NCI-H774 (cell line): Measurements from ENCODE around the gene CALU.

ENCODE experiments used
- DNase-seq: peaks from one replicate; lab custom pipeline; 2025; lab: John Stamatoyannopoulos, UW

Gene CALU

DNA sequence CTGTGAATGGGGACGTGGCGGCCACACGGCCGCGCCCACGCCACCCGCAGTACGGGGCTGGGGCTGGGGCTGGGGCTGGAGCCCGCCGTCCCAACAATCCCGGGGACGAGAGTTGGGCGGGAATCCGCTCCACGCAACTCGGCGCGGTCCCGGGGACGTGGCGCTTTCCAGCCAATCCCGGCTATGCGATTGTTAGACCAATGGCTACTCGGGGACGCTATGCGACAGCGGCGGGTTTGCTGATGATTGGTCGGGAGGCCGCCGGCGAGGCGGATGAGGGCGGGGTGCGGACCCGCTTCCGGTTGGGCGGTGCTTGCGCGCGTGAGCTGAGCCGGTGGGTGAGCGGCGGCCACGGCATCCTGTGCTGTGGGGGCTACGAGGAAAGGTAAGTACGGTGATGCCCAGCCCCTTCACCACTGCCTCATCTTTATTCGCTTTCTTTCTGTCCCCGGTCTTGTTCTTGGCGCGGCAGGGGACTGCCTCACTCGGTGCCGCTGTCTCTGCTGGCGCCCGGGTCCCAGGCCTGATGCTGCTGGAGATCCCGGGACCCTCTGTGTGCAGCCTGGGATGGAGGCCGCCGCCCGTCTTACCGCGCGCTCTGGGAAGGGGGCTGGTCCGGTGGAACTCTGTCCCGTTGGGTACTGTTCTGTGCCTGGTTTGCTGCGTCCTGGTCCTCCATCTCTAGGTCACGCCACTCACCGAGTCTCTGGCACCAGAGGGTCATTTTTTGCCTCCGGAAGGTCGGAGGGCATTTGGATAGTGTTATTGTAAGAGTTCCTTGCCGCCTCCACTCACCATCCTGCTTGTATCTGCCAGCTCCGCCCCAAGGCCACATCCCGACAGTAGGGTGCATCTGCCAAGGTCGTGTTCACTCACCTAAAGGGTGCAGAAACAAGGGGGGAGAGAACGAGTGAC is at the start of gene CALU:
Gene CALU, plus strand, starts transcription at position 312 of the 915 bp plus-strand sequence. CDS start 9,225 bp downstream, outside the sequence.
- peak; percentile 95 for DNase-seq

DNA sequence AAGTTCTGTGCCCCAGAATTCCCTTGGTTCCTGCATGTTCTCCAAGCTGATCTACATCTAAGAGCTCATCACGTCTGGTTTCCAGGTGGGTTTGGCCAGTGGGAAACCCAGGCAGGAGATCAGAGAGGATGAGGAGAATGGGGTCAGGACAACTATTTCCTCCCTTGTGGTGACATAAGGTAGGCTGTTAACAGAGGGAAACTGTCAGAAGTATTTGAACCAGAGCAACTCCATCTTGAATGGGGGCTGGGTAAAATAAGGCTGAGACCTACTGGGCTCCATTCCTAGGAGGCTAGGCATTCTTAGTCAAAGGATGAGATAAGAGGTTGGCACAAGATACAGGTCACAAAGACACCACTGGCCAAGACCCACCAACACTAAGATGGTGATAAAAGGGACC is 47.9 kb upstream of the CALU start:
- no peak for DNase-seq

- no peak for DNase-seq
Observed at GRCh38 chr7:128692623-128693270, 46.4 kb upstream of the CALU start.

- no peak for DNase-seq
Observed at GRCh38 chr7:128693373-128694015, 45.7 kb upstream of the CALU start.

- no peak for DNase-seq
Observed at GRCh38 chr7:128694738-128695137, 44.4 kb upstream of the CALU start.

DNA sequence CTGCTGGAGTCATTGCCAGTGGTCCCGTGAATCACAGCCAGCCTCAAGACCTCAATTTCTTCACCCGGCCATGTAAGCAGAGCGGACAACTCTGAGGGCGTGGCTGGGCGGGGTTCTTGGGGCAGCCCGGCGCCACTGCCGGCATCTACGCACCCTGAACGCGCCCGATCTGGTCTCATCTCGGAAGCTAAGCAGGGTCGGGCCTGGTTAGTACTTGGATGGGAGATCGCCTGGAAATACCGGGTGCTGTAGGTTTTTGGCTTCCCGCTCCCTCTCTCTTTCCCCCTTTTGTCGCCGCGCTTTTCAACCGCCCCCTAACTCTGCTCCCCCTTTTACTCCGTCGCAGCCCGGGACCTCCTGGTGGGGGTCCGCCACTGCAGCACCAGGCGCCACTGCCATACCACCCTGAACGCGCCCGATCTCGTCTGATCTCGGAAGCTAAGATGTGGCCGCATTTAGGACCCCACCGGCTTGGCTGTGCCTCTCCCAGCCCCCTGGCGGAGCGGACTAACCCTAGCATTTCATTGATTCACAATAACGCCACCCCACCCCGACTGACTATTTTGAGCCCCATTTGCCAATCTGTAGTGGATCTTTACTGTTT is 41.8 kb upstream of the CALU start:
- no peak for DNase-seq

- no peak for DNase-seq
Observed at GRCh38 chr7:128699196-128699712, 39.9 kb upstream of the CALU start.

- no peak for DNase-seq
Observed at GRCh38 chr7:128699895-128700294, 39.3 kb upstream of the CALU start.

DNA sequence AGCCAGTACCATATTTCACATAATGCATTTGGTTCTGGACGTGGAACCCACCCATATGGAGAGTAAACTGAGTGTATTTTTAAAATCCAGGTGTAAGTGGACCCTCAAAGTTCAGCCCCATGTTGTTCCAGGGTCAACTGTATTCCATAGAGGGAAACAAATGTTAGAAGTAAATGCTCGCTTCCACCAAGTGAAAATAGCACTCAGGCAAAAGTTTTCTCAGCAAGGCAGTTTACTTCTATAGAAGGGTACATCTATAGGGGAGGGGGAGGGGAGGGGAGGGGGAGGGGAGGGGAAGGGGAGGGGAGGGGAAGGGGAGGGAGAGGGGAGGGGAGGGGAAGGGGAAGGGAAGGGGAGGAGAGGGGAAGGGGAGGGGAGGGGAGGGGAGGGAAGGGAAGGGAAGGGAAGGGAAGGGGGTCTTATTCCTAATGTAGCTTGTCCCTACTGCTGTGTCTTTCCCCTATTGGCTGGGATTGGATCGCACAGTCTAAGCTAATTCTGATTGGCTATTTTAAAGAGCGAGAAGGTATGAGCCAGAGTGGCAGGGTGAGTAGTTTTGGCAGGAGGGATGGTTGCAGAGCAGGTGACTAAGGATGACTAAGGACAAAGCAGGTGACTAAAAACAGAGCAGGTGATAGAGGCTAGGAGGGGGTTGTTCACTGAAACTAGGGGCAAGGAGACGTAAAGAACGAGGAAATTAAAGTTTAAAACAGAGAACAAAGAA is 37.9 kb upstream of the CALU start:
- DNase-seq = no peak

- DNase-seq = no peak
Observed at GRCh38 chr7:128703609-128704241, 35.4 kb upstream of the CALU start.

GRCh38 chr7:128705891-128706333 is 33.2 kb upstream of the CALU start:
- DNase-seq = no peak

- no peak for DNase-seq
Observed at GRCh38 chr7:128707752-128708151, 31.4 kb upstream of the CALU start.

GRCh38 chr7:128708235-128708634 is 30.9 kb upstream of the CALU start:
- no peak for DNase-seq

- no peak for DNase-seq
Observed at GRCh38 chr7:128708824-128709223, 30.3 kb upstream of the CALU start.

GRCh38 chr7:128710481-128710880 is 28.7 kb upstream of the CALU start:
- no peak for DNase-seq

GRCh38 chr7:128713794-128714193 is 25.4 kb upstream of the CALU start:
- DNase-seq = no peak

- DNase-seq = no peak
Observed at GRCh38 chr7:128714701-128715495, 24.3 kb upstream of the CALU start.

GRCh38 chr7:128718967-128719642 is 20.1 kb upstream of the CALU start:
- DNase-seq = no peak

DNA sequence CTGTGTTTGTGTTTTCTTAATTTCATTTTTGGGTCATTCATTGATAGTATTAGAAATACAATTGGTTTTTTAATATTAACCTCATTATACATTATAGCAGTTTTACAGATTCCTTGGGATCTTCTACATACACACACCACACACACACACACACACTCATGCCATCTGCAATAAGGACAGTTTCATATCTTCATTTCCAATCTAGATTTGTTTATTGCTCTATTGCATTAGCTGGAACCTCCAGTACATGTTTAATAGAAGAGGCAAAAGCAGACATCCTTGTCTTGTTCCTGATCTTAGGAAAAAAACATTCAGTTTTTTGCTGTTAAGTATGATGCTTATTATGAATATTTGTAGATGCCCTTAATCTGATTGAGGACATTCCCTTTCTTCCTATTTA is 17.8 kb upstream of the CALU start:
- no peak for DNase-seq

DNA sequence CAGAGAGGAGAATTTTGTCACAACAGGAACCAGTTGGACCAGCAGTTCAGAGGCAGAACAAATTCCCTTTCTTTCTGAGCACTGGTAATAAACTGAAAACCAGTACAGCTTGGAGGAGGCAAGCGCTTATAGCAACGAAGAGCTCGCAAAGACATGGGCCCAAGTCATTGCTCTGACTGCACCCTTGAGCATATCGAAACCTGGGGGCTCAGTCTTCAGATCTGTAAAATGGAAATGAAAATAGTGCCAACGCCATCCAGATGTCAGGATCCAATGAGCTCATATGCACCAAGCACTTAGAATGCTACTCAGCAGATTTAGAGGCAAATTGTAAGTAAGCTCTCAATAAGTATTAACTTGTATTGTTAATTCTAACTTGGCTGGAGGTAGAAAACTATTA is 14.4 kb upstream of the CALU start:
- no peak for DNase-seq
